Fibroblast of peridontal ligament (primary cell): ENCODE measurements around the gene FAM110A.
"Not testable (repeated sequence)": the region's sequence is repeated elsewhere in the genome, so short reads cannot be mapped to it uniquely, and the experiment has no call there.

Experiments
- DNase-seq: peaks from one replicate; pipeline ENCODE4 v3.0.0-alpha.2; 2010; ENCODE audit errors: extremely low read depth

Gene FAM110A

DNA sequence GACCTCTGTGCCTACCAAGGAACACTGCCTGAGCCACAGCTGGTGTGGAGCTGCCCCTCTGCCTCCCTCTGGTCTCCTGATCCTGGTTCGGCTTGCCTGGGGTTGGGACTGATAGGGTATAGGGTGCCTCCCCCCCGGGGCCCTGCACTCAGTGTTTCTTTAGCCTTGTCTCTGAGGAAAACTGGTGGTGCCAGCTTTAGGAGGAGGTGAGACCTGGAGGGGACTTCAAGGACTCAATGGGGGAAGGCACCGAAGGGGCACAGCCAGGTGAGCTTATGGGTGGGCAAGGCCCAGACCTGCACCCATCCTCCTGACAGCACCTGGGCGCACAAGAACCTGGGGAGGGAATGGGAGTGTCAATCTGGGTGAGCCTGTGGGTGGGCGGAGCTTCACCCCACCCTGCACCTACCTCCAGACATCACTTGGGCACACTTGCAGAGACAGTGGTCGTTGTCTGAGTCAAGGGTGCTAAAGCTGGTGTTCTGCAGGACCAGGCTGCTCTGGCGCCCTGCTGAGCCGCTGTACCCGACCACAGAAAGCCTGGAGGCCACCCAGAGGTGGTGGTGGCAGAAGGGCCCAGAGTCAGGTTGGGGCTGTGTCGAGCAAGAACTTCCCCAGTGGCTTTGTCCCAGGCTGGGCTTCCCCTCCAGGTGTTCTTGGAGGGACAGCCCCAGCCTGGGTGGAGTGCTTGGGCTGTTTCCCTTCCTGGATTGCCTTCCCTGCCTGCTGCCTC is 40.5 kb downstream of the FAM110A start:
- no peak for DNase-seq

DNA sequence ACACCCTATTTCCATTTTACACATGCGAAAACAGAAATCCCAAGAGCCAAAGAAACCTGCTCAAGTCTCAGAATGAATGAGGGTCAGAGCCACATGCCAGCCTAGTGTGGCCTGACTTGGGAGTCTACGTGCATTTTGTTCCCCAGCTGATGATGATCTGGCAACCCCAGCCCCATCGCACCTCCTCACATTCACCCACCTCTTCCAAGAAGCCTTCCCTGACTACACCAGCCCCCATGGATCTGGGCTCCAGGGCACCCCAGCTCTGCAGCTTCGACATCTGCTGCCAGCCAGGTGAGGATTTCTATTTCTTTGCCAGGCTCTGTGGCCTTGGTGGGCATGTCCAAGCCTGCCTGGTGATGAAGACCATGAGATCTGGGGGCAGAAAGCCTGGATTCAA is 41.6 kb downstream of the FAM110A start:
- no peak for DNase-seq

- no peak for DNase-seq
These were observed 44.3 kb downstream of the FAM110A start for GRCh38 chr20:877814-878213.

GRCh38 chr20:878511-879307 is 45.2 kb downstream of the FAM110A start:
- peak; percentile 29 for DNase-seq

- no peak for DNase-seq
These were observed 46.1 kb downstream of the FAM110A start for GRCh38 chr20:879626-880025.

- peak; percentile 6 for DNase-seq
These were observed 47.7 kb downstream of the FAM110A start for GRCh38 chr20:881051-881782.

DNA sequence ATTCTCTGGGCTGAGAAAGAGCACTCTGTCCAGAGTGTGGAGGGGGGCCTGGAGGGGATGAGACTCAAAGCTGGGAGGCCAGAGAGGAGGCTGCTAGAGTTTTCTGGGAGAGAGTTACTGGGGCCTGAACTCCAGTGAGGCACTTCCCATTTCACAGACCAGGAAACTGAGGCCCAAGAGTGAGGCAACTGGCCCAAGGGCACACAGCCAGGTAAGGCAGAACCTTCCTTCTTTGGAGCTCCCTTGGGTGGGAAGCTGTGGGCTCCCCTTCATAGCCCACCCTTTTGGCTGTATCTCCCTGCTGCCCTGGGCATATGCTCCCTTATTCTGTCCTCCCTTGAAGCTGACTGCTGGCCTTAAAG is 48.2 kb downstream of the FAM110A start:
- no peak for DNase-seq

DNA sequence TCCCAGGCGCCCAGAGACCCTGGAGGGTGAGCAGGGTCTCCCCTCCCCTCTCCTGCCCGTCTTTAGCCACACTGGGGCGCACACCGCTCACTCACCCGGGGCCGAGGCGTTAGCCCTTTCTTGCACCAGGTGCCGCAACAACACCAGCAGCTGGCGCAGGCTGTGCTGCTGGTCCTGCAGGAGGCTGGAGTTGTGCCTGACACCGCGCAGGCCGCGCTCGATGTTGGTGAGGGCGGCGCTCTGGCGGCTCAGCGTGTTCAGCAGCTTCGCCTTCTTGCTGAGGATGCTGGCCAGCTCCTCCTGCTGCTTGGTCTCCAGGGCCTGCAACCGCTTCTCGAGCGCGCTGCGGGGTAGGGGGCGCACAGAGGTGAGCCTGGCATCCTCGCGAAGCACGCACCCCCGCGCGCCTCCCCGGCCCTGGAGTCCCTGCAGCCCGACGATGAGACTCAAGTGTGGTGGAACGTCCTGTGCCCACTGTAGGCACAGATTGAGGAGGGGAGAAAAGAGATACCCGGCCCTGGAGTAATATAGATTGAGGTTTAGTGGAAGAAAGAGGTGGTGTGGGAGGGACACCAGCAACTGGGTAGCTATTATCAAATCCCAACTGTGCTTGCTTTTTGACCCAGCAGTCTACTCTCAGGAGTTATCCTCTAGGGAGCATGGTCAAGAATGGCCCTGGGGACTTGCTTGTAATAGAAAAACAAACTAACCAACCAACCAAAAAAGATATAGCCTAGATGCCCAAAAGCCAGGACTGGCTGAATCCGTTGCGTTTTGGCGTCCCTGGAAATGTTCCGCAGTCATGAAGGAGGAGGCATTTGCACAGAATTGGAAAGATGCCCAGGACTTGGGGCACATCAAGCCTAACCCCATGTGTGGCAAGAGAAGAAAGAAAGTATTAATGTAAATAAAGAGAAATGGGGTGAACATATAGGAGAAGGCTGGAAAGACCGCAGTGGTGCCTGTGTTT is 51.8 kb downstream of the FAM110A start:
- DNase-seq = peak; percentile 57

DNA sequence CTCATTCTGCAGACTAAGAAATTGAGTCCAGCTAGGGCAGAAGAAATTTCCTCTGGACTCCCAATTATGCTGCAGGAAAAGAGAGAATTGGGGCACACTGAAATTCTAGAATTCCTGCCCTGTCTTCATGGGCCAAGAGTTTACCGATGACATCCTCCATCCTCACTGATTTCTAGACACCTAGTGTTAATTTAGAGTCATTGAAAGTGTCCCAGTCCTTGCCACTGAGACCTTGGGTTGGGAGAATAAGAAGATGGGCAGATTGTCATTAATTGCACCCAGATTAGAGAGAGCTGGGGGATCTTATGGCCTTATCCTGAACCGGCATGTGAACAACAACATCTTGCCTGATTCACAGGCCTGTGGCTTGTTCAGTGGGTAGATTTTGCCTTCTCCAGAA is 53.6 kb downstream of the FAM110A start:
- no peak for DNase-seq

DNA sequence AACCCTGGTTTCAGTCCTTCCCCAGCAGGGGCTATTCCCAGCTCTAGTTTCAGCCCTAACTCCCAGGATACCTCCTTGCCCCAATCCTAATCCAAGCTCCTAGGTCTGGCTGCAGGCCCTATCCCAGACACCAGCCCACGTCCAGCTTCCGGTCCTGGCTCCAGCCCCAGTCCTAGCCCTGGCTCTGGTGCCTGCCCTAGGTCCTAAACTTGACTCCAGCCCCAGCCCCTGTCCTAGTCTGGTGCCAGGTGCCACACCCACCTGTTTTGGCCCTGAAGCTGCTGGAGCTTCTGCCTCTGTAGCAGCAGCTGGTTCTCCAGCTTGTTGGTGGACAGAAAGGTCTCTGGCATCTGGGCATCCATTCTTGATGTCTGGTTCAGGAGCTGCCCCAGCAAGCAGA is 54.5 kb downstream of the FAM110A start:
- DNase-seq = no peak

- DNase-seq = no peak
These were observed 55.6 kb downstream of the FAM110A start for GRCh38 chr20:889106-889505.

DNA sequence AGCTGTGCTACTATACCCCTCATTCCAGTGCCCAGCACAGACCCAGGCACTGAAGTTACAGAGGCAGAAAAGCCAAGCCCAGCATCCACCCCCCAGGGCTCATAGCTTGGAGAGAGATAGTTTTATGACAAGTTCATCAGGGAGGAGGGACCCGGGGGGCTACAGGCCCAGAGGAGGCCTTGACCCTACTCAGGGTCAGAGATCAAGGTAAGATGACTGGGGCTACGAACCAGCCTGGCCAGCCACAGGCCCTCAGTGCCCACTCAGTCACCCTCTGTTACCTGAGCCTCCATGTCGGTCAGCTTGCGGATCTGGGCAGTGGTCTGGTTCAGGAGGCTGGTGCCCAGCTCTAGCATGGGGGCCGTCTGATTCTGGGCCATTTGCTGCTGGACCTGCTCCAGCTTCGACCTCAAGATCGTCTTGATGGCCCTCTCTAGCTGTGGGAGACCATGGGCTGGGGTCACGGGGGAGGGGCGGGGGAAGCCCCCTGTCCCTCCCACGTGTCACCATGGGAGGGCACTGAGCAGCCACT is 56.5 kb downstream of the FAM110A start:
- no peak for DNase-seq

DNA sequence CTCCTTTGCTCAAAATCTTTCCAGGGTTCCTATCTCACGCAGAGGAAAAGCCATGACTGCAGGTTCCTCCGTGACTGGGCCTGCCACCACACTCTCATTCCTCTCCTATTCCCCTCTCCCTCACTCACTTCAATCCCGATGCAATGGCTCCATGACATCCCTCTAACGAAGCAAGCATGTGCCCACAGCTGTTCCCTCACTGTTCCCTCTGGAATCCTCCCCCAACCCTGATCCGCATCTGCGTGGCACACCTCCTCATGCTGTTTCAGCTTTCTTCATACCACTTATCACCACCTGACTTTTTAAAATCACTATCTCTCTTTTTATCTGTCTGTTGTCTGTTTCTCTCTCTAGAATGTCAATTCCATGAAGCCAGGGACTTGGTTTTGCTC is 57.1 kb downstream of the FAM110A start:
- DNase-seq = no peak

GRCh38 chr20:891058-891705 is 57.7 kb downstream of the FAM110A start:
- no peak for DNase-seq

GRCh38 chr20:891706-892080 is 58.2 kb downstream of the FAM110A start:
- DNase-seq = no peak

DNA sequence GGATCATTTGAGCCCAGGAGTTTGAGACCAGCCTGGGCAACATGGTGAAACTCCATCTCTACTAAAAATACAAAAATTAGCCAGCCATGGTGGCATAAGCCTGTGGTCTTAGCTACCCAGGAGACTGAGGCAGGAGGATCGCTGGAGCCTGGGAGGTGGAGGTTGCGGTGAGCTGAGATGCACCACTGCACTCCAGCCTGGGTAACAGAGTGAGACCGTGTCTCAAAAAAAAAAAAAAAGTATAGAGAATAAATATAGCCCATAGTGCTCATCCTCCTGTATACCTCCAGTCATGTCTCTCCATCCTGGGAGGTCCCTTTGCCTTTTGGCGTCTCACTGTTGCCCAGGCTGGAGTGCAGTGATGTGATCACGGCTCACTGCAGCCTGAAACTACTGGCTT is 58.9 kb downstream of the FAM110A start:
- not testable (repeated sequence) for DNase-seq
